Activated T-cell treated with anti-CD3 and anti-CD28 coated beads for 4 hours (primary cell): ENCODE data around the gene CCDC136.

ENCODE experiments used
- DNase-seq: peaks from one replicate; pipeline ENCODE4 v3.0.0-alpha.2; 2020

CCDC136 gene

GRCh38 chr7:128865996-128866877, 74.5 kb downstream of the CCDC136 start:
- no peak for DNase-seq

- no peak for DNase-seq
Observed at GRCh38 chr7:128867241-128867640, 75.5 kb downstream of the CCDC136 start.

- DNase-seq = no peak
Observed at GRCh38 chr7:128867842-128868623, 76.3 kb downstream of the CCDC136 start.

GRCh38 chr7:128868624-128869137, 76.9 kb downstream of the CCDC136 start:
- no peak for DNase-seq

- DNase-seq = no peak
Observed at GRCh38 chr7:128869138-128869943, 77.6 kb downstream of the CCDC136 start.

- DNase-seq = peak; percentile 9
Observed at GRCh38 chr7:128869944-128870285, 78.1 kb downstream of the CCDC136 start.

GRCh38 chr7:128871050-128871449, 79.3 kb downstream of the CCDC136 start:
- DNase-seq = no peak
